AG10803 (cell line): Measurements from ENCODE around the gene KCNG2.

Experiments used
- DNase-seq: peaks from one replicate; pipeline ENCODE4 v3.0.0; 2010; ENCODE audit warnings: low read depth
- H3K4me3 ChIP-seq: 2 replicates; pipeline ENCODE4 v1.5.1; 2011; ENCODE audit warnings: mild to moderate bottlenecking, low read length, control low read depth
- TF ChIP-seq, protein P1 (sequence below): conservative IDR thresholded peaks from 2 replicates; pipeline ENCODE4 v1.5.1; 2011; ENCODE audit warnings: mild to moderate bottlenecking, low read length, control low read depth, inconsistent platforms

KCNG2 gene

GRCh38 chr18:79801217-79801616 is 3.5 kb downstream of the KCNG2 start:
- TF ChIP-seq, protein P1, sequence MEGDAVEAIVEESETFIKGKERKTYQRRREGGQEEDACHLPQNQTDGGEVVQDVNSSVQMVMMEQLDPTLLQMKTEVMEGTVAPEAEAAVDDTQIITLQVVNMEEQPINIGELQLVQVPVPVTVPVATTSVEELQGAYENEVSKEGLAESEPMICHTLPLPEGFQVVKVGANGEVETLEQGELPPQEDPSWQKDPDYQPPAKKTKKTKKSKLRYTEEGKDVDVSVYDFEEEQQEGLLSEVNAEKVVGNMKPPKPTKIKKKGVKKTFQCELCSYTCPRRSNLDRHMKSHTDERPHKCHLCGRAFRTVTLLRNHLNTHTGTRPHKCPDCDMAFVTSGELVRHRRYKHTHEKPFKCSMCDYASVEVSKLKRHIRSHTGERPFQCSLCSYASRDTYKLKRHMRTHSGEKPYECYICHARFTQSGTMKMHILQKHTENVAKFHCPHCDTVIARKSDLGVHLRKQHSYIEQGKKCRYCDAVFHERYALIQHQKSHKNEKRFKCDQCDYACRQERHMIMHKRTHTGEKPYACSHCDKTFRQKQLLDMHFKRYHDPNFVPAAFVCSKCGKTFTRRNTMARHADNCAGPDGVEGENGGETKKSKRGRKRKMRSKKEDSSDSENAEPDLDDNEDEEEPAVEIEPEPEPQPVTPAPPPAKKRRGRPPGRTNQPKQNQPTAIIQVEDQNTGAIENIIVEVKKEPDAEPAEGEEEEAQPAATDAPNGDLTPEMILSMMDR = no peak

DNA sequence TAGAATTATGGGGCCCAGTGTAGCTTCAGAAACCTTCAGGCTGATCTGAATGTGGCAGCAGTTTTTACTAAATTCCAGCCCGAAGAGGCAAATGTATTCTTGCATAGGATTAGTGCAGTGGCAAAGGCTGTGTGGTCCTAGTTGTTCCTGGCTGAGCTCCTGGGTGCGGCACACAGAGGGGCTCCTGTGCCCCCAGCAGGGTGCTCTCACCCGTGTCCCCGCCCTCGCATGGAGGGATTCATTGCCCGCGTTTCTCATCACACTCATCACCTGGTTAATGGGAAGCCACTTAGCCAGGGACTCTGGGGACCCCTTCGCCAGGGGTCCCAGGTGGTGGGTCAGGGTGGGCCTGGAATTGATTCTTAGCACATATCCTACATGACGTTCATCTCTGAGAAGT is 3.9 kb downstream of the KCNG2 start:
- H3K4me3 ChIP-seq = no peak overlapping the region
- TF ChIP-seq, protein P1 = no peak
- DNase-seq = no peak

More at GRCh38 chr18:79801217-79801616, 3.5 kb downstream of the KCNG2 start:
- no peak for DNase-seq
- no peak overlapping the region for H3K4me3 ChIP-seq

- no peak overlapping the region for H3K4me3 ChIP-seq
- no peak for DNase-seq
- TF ChIP-seq, protein P1 = no peak
These were observed 4.6 kb downstream of the KCNG2 start for GRCh38 chr18:79802298-79802697.

DNA sequence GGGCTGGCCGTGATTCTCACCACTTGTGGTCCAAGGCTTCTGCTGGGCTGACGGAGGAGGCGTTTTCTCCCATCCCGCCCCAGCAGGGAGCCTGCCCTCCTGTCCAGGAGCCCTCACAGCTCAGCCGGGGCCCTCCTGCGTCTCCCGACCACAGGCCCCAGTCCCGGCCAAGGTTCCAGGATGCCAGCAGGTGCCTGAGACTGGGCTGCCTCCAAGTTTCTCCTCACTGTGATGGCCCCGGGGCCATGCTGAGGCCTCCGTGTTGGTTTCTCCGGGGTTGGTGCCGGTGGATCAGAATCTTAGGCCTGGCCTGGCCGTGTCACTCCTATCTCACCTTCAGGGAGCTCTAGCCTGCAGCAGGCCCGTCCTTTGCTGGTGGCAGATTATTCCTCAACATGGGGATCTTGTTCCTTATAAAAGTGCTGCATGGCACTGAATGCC is 5.9 kb downstream of the KCNG2 start:
- TF ChIP-seq, protein P1 = no peak
- H3K4me3 ChIP-seq = no peak overlapping the region
- no peak for DNase-seq

DNA sequence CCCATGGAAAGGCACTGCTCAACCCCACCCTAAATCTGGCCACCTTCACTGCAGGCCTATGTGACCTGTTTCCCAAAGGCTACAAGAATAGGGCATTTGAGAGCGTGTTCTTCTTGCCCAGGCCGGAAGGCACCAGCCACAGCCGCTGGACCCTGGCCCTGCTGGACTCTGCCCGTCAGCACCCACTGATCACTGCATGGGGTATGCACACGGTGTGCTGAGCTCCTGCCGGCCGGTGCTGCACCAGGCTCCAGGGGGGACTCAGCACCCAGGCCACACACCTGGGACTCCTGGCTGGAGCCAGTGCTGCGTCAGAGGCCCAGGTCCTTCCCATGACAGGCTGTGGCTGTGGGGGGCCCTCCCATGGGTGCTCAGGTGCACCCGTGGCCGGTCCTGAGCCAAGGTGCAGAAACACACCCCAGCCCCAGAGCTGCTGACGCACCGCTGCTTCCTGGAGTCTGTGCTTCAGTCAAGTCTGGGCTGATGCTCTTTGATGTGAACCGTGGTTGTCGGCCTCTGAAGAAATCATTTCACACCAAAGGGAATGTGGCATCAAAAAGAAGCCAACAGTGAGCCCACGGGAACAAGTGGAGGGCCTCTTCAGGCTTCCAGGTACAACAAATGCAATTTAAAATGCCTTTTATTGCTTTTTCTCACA is 6.5 kb downstream of the KCNG2 start:
- TF ChIP-seq, protein P1 = no peak
- DNase-seq = no peak

DNA sequence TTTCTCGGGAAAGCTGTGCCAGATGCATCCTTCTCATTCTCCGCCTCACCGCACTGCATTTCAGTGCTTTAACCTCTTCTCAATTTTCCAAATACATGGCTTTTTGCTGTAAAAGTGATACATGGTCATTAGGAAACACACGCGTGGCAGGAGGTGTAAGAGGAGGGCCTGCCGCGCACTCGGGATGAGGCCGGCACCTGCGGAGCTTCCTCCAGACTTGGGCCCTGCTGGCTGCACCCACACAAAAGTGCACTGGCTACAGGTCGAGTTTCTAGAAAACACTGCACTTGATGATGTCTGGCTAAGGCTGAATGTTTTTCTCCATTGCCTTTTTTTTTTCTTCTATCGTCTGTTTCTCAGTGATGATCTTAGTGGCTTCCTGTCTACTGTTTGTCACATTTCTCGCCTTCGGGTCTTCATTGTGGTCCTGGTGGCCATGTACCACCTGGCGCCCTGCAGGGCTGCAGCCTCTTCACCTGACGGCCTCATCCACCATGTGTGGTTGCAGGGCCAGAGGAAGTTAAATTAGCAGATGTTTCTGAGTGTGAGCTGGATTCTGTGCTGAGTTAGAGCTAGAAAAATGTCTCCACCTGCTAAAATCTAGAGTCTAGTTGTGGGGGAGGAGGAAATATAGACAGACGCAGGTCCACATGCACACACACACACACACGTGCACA is 7.6 kb downstream of the KCNG2 start:
- H3K4me3 ChIP-seq = no peak overlapping the region
- DNase-seq = no peak
- TF ChIP-seq, protein P1 = no peak

More for the DNA sequence above, 6.5 kb downstream of the KCNG2 start:
- no peak overlapping the region for H3K4me3 ChIP-seq
